Fibroblast of skin of left quadriceps (primary cell): ENCODE data around the gene GJA4.
"Not testable (repeated sequence)": the region's sequence is repeated elsewhere in the genome, so short reads cannot be mapped to it uniquely, and the experiment has no call there.

Experiments used
- DNase-seq, 2 experiments: peaks; one replicate each; pipeline ENCODE4 v3.0.0-alpha.2; 2013; ENCODE audit warnings: low read depth in 2 of 2

Gene GJA4

DNA sequence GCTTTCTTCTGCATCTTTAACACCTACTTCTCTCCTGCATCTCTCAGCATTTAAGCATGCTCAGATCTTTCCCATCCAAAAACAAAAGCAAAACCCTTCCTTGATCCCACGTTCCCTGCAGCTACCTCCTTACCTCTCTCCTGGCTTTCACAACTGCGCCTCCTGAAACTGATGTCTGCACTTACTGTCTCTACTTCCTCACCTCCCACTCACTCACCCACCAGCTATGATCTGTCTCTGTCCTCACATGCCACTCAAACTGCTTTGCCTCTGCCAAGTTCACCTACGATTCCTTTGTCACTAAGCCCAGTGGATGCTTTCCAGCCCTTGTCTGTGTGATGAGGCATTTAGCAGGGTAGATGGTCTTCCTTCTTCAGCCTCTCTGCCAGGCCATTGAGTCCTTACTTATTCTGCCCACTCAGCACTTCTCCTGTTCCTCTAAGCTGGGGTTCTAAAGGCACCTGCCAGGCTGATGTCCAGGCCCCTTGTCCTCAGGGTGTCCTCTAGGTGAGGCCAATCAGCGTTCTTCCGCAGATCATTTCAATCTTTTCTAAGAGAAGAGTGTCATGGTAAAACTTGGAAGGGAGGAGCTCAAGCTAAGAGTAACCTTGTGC lies 21.8 kb upstream of the GJA4 start:
- no peak for DNase-seq

DNA sequence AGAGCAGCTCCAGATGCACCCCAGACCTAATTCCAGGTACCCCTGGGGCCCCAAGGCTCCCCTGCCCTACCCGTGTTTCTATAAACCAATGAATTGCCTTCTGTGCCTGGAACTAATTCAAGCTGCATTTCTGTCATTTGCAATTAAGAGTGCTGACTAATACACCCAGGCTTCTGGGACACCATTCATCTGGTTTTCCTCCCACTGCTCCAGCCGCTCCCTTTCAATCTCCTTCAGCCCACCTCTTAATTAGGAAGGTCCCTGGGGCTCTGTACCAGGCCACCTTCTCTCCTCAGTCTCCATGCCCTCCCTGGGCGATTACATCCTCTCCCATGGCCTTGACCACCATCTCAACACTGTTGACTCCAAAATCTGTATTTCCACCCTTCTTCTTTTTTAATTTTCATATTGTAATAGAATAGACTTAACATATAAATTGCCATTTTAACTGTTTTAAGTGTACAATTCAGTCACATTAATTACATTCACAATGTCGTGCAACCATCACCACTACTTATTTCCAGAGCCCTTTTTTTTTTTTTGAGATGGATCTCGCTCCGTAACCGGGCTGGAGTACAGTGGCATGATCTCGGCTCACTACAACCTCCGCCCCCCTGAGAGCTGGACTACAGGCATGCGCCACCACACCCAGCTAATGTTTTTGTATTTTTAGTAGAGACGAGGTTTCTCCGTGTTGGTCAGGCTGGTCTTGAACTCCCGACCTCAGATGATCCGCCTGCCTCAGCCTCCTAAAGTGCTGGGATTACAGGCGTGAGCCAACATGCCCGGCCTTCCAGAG lies 21.0 kb upstream of the GJA4 start:
- no peak for DNase-seq

DNA sequence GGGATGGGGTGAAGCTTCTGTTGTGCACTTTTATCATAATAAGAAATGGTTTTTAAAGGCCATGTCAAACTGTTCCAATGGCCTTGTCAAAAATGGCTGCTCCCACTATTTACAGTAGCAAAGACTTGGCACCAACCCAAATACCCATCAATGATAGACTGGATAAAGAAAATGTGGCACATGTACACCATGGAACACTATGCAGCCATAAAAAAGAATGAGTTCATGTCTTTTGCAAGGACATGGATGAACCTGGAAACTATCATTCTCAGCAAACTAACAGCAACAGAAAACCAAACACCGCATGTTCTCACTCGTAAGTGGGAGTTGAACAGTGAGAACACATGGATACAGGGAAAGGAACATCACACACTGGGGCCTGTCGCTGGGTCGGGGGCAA lies 19.7 kb upstream of the GJA4 start:
- DNase-seq, result not testable (repeated sequence)

DNA sequence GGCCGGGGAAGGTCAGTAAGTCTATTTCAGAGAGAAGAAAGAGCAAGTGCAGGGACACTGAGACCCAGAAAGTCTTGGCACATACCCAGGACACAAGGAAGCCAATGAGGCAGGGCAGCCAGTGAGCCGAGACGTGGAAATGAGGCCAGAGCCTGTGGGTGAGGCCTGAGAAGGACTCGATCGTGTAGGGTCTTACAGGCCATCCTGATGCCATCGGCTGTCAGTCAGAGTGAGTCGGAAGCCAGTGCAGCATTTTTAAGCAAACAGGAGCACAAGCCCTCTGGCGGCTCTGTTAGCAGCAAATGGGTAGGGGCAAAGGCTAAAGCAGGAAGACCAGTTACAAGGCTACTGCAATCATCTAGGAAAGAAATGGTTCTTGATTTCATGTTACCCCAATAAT lies 17.8 kb upstream of the GJA4 start:
- no peak for DNase-seq

DNA sequence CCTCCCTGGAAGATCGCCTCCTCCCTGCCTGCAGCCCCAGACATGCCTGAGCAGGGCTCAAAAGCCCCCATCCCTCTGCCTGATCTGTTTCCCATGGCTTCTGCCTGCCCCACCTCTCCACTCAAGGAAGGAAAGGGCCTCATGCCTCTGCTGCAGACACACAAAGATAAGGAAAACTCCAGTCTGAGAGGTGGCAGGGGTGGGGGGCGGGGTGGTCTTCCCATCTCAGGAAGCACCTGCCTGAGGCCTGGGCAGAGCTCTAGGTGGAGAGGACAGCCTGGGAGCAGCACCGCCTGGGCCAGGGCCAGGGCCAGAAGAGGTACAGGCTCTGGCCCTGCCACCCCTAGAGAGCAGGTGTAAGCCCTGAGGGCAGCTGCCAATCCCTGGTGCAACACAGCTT lies 15.9 kb upstream of the GJA4 start:
- no peak for DNase-seq

DNA sequence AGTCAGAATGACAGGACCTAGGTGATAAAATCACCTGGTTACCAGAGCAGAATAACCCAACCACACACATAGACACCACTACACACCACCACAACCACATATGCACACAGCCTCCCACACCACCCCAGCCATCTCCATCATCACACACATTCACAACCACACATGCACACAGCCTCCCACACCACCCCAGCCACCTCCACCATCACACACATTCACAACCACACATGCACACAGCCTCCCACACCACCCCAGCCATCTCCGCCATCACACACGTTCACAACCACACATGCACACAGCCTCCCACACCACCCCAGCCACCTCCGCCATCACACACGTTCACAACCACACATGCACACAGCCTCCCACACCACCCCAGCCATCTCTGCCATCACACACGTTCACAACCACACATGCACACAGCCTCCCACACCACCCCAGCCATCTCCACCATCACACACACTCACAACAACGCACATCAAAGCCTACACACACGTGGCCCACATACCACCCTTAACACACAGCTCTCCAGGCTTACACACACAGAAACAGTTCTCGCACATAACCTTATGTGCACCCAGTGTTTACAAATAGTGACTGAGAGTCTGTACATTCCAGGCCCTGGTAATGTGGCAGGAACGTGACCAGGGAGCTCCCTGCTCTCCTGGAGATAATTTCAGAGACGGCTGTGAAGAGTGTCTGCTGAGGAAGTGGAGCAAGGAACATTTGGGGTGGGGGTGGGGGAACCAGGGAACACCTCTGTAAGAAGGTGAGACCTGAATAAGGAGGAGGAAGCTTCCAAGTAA lies 15.1 kb upstream of the GJA4 start:
- DNase-seq, result no peak

DNA sequence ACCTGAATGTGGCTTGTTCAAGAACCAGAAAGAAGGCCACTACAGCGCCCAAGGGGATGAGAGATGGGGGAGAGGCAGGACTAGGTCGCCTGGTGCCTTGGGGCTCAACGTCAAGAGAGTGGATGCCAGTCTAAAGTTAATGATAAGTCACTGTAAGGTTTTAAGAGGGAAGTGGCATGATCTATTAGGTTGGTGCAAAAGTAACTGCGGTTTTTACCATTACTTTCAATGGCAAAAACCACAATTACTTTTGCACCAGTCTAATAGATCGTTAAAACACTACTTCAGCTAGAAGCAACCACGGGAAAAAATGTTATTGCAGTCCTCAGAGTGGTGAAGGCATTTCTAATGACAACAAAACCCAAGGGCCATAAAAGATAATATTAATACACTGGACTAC lies 14.4 kb upstream of the GJA4 start:
- DNase-seq, result no peak

DNA sequence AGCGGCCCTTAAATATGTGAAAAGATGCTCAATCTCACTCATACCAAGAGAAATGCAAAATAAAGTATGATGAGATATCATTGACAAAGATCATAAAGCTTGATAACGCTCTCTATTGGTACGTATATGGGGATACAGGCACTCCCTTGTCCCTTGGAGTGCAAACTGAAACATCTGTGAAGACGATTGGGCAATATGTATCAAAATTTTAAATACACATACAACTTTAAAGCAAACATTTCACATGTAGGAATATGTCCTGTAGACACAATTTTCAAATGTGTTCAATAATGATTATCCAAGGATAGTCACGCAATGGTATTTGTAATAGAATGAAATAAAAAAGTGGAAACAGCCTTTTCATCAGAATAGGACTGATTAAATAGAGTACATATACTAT lies 13.8 kb upstream of the GJA4 start:
- DNase-seq, result no peak

DNA sequence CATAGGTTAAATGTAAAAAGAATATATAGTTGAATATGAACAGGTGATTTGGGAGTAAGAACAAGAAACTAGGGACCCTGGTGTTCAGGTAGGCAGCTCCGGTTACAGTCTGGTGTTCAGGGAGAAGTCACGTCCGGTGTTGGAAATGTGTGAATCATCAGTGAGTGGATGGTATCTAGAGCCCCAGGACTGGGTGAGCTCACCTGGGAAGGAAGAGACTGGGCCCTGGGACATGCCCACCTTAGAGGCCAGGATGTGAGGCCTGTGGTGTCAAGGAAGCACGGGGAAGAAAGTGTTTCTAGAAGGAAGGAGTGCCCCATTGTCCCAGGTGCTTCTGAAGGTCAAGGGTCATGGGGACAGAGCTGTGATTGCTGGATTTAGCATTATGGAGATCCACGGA lies 13.3 kb upstream of the GJA4 start:
- no peak for DNase-seq

DNA sequence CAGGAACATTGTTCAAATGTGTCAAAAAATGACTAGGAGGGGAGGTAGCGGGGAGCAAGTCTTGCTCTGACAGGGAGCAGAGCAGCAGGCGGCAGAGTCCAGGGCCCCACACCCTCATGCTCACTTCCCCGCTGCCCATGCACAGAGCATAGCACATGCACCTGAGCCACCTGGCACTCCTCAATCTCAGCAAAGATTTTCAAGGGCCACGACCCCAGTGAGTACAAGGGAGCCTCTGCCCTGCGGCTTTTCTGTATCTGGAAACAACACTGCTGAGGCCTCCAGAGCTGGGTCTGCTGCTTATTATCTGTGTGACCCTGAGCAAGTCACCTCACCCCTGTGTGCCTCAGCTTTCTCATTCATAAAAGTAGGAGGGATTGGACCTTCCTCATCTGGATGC lies 12.8 kb upstream of the GJA4 start:
- DNase-seq, result no peak

DNA sequence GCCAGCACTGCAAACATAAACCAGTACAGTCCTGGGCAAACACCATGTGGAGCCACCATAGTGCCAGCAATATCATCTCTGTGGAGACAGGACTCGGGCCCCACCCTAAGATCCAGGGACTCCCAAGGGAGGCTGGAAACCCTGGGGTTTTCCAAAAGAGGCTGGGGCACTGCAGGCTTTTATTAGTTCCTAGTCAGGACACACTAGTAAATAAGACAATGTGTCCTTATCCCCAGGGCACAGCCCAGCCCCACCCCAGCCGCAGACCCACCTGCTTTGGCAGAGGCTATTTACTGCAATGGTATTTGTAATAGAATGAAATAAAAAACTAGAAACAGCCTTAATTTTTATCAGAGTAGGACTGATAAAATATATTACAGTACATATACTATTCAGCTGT lies 12.3 kb upstream of the GJA4 start:
- no peak for DNase-seq

DNA sequence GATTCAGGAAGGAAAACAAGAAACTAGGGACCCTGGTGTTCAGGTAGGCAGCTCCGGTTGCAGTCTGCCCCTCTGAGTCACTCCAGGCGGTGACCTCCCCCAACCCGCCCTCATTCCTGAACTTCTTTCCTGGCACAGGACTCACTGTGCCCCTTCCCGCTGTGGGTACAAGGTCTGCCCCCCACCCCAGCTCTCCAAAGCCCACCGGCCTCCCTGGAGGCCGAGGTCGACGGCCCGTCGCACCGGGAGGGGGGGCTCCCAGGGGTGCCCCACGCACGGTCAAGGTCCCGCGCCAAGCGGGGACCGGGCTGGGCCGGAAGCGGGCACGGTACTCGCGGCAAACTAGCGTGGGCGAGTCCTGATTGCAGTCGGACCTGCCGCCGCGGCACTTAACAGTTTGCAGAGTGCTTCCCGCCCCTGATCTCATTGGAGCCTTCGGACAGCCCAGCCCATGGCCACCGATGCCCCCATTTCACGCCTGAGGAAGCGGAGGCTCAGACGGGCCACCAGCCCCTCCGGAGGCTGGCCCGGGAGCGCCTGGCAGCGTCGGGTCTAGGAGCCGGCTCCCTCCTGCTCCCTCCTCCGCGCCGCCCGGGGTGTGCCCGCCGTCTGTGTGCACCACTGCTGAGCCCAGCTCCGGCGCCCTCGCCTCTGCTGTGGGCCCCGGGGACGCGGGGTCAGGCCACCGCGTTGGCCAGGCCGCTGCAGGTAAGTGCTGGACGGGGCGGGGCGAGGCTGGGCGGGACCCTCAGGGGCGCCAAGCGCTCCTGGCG lies 11.5 kb upstream of the GJA4 start, which contains the start of gene GJB3:
GJB3 (plus strand) TSS at position 144 of the 773 bp plus-strand sequence. CDS start 3,549 bp downstream, outside the sequence.
- no peak for DNase-seq

DNA sequence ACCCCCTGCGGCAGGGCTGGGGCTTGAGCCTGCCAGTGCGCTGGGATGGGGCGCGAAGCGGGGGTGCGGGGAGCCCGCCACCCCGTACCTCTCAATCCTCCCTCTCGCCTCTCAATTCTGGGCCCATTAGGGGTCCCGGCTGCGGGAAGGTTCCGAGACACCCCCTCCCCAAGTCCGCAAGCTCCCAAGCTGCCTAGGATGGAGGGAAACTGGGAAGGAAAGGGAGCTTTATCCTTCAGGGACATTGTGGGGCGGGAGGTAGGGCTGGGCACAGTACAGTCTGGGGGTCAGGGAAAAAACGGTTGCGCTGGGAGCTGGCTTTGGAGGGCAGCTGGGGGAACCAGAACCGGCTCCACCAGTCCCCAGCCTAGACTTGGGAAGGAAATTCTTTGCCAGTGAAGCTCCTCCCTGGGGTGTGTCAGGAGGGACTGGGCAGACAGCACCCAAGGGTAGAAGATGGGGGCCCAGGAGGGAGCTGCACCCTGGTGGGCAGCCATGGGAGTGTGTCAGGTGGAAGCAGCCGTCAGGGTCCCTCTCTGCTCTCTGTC lies 10.9 kb upstream of the GJA4 start:
- DNase-seq, result no peak

DNA sequence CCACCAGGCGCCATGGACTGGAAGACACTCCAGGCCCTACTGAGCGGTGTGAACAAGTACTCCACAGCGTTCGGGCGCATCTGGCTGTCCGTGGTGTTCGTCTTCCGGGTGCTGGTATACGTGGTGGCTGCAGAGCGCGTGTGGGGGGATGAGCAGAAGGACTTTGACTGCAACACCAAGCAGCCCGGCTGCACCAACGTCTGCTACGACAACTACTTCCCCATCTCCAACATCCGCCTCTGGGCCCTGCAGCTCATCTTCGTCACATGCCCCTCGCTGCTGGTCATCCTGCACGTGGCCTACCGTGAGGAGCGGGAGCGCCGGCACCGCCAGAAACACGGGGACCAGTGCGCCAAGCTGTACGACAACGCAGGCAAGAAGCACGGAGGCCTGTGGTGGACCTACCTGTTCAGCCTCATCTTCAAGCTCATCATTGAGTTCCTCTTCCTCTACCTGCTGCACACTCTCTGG lies 8.0 kb upstream of the GJA4 start:
- no peak for DNase-seq

DNA sequence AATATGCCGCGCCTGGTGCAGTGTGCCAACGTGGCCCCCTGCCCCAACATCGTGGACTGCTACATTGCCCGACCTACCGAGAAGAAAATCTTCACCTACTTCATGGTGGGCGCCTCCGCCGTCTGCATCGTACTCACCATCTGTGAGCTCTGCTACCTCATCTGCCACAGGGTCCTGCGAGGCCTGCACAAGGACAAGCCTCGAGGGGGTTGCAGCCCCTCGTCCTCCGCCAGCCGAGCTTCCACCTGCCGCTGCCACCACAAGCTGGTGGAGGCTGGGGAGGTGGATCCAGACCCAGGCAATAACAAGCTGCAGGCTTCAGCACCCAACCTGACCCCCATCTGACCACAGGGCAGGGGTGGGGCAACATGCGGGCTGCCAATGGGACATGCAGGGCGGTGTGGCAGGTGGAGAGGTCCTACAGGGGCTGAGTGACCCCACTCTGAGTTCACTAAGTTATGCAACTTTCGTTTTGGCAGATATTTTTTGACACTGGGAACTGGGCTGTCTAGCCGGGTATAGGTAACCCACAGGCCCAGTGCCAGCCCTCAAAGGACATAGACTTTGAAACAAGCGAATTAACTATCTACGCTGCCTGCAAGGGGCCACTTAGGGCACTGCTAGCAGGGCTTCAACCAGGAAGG lies 7.4 kb upstream of the GJA4 start:
- DNase-seq, result no peak

DNA sequence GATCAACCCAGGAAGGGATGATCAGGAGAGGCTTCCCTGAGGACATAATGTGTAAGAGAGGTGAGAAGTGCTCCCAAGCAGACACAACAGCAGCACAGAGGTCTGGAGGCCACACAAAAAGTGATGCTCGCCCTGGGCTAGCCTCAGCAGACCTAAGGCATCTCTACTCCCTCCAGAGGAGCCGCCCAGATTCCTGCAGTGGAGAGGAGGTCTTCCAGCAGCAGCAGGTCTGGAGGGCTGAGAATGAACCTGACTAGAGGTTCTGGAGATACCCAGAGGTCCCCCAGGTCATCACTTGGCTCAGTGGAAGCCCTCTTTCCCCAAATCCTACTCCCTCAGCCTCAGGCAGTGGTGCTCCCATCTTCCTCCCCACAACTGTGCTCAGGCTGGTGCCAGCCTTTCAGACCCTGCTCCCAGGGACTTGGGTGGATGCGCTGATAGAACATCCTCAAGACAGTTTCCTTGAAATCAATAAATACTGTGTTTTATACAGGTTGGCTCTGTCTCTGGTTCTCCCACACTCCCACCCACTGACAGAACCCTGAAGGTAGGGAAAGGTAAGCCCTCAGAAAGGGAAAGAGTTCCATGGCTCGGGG lies 6.8 kb upstream of the GJA4 start:
- no peak for DNase-seq

DNA sequence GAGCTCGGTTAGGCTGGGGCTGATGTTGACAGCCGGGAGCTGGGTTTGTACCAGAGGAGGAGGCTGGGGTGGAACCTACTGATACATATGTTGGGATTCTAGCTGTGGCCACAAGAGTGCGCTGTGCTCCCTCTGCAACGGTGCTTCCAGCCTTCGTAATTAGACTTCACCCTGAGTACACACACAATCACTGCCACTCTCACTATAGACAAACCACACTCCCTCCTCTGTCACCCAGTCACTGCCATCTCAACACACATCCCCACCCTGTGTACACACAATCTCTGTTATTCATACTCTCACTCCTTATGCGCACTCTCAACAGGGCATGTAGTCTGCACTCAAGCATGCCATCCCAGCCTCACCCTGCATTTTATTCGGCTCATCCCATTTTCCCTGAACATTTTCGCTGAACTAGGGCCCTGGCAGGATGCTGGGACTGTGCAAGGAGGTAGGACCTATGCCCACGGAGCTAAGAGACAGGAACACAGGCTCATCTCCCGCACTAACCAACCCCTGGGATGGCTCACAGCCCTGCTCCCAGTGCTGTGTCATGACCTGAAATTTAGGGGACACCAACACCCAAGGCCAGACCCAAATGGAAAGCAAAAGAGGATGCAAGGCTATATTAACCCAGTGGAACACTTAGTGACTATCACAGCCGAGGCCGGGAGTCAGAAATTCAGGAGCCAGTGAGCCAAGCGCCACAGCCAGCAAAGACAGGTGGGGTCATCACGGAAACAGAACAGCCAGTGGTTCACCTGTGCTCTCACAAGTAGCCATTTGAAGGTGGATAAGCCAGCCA lies 6.1 kb upstream of the GJA4 start:
- DNase-seq, result peak; percentile 15 to 17

DNA sequence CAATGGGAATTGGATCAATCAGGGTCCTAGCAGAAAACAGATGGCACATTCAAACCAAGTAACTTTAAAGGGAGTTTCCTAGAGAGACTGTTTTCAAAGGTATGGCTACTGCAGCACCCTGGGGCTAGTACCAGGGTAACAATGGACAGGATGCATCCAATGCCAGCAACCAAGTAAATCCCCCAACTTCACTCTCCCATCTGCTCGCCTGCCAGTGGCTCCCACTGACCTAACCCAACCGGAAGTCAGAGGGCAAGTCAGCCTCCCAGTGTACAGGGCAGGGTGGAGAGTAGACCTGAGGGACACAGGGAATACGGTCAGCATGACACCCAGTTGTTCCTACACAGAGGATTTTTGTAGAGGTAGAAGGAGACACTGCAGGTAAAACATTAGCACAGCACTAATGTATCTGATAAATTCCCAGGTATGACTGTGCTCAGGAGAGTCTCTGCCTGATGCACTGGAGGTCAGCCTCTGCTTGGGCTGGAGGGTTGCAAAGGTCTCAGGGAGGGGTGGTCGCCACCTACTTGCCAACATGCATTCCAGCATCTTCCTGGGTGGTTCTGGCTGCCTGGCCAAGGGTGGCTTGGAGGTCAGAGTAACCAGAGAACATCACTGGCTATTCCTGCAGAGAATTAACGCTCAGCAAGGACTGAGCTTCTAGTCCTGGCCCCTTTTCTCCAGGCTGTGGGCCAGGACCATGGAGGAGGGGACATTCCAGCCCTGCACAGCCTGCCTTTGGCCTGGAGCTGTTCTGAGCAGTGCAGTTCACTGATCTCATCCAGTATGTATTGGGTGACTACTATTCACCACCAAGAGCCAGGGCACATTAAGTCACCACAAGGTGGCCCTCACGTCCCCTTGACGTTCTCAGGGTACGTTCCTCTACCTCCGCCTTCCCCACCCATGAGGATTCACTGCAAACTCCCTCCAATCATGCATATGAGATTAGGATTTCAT lies 5.1 kb upstream of the GJA4 start:
- DNase-seq, result no peak

DNA sequence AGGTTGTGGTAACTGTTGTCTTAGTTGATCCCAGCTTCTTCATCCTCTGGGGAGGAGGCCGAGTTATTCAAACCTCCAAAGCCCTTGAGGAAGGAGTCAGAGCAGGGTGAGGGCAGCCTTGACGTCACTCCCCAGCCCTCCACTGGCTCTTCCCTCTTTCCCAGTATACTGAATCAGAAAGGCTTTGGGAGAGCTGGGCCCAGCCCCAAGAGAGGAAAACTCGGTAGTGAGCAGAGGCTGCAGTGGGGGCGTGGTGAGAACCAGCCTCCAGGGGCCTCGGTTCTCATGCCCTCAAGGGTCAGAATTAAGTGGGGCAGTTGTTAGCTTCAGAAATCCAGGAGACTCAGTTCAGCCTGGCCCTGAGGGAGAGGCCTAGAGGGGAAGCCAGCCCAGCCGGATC lies 1.8 kb upstream of the GJA4 start:
- no peak for DNase-seq
